Measurements from ENCODE around the gene HTR2B. TPM values are rescaled to one million over a fixed set of nuclear protein-coding genes. Genes with fewer than 3 reads are reported as not detected.

The HTR2B gene
- total and polyA plus RNA-seq, 10 donors, result 0.14 to 1.3 (median 0.51) TPM; not detected in 1

GRCh38 chr2:231094736-231095346, 30.0 kb downstream of the HTR2B start:
- Histone ChIP-seq H3K27me3 (replicated peaks in 1 of 7) (no peaks in the 10 kb centered on the region), H3K4me3 (no peak overlapping the region), H3K4me1 (no peaks in the 10 kb centered on the region), H3K27ac (no peak overlapping the region), H3K9me3 (peaks cover 9 to 38% (median 21%) of the 10 kb centered on the region in 8 donors), H3K36me3 (peaks cover 3 to 99% (median 43%) of the 10 kb centered on the region in 6 donors)
- intact Hi-C loops (cut with DNase I; ENCODE audit: low total_unique reads), result no loop called here
- no peak for TF ChIP-seq POLR2AphosphoS5 (IDR thresholded peaks at IDR 0.05)
- TF ChIP-seq, protein P1, sequence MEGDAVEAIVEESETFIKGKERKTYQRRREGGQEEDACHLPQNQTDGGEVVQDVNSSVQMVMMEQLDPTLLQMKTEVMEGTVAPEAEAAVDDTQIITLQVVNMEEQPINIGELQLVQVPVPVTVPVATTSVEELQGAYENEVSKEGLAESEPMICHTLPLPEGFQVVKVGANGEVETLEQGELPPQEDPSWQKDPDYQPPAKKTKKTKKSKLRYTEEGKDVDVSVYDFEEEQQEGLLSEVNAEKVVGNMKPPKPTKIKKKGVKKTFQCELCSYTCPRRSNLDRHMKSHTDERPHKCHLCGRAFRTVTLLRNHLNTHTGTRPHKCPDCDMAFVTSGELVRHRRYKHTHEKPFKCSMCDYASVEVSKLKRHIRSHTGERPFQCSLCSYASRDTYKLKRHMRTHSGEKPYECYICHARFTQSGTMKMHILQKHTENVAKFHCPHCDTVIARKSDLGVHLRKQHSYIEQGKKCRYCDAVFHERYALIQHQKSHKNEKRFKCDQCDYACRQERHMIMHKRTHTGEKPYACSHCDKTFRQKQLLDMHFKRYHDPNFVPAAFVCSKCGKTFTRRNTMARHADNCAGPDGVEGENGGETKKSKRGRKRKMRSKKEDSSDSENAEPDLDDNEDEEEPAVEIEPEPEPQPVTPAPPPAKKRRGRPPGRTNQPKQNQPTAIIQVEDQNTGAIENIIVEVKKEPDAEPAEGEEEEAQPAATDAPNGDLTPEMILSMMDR (IDR thresholded peaks at IDR 0.05 in 8 of 11, conservative IDR thresholded peaks at IDR 0.05 in 3 of 11), result no peak
- TF ChIP-seq POLR2A (IDR thresholded peaks at IDR 0.05), result no peak
- no peak for DNase-seq
- WGBS, 5 donors, result 91 to 97% (median 96%) methylated on average over 4 of the region's 4 CpGs

DNA sequence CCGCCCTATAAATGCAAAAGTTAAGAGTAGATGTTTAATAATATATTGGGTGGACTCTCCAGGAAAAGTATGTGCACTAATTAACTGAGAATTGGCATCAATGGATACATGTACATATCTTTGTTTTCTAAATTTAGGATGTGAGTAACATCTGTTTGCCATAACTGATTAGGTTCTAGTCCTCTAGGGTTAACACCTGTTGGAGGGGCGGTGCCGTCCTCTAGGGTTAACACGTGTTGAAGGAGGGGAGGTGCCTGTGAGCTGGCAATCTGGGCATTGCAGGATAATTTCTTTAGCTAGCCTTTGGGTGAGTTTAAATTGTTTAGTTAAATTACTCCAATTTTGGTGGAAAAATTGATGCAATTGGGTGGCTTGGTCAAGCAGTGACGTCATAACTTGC, 30.9 kb downstream of the HTR2B start:
- no peak overlapping the region for H3K27ac ChIP-seq
- peaks cover under 1 to 29% (median 12%) of the 10 kb centered on the region in 8 donors for H3K9me3 ChIP-seq
- H3K36me3 ChIP-seq, result peaks cover 3 to 99% (median 43%) of the 10 kb centered on the region in 6 donors
- TF ChIP-seq POLR2A (IDR thresholded peaks at IDR 0.05) (no peak), POLR2AphosphoS5 (IDR thresholded peaks at IDR 0.05) (no peak)
- TF ChIP-seq, protein P1 (IDR thresholded peaks at IDR 0.05 in 8 of 11, conservative IDR thresholded peaks at IDR 0.05 in 3 of 11), result no peak
- no peaks in the 10 kb centered on the region for H3K27me3 ChIP-seq (replicated peaks in 1 of 7)
- DNase-seq, result no peak
- 91 to 99% (median 97%) methylated on average over 5 of the region's 5 CpGs for WGBS, 5 donors
- no peaks in the 10 kb centered on the region for H3K4me1 ChIP-seq
- no peak overlapping the region for H3K4me3 ChIP-seq
- intact Hi-C loops (cut with DNase I; ENCODE audit: low total_unique reads), result no loop called here

DNA sequence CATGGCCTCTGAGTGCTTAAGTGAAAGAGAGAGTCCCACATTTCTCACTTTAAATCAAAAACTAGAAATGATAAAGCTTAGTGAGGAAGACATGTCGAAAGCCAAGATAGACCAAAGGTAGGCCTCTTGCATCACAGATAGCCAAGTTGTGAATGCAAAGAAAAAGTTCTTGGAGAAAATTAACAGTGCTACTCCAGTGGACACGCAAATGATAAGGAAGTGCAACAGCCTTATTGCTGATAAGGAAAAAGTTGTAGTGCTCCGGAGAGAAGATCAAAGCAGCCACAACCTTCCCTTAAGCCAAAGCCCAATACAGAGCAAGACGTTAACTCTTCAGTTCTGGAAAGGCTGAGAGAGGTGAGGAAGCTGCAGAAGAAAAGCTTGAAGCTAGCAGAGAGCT, 36.1 kb downstream of the HTR2B start:
- H3K4me1 ChIP-seq, result no peaks in the 10 kb centered on the region
- peaks cover 5 to 100% (median 66%) of the 10 kb centered on the region in 6 donors for H3K36me3 ChIP-seq
- no peaks in the 10 kb centered on the region for H3K9me3 ChIP-seq
- no peak for TF ChIP-seq POLR2A (IDR thresholded peaks at IDR 0.05)
- no peak overlapping the region for H3K4me3 ChIP-seq
- intact Hi-C loops (cut with DNase I; ENCODE audit: low total_unique reads), result no loop called here
- WGBS, 5 donors, result 86 to 93% (median 90%) methylated on average over 4 of the region's 4 CpGs
- no peaks in the 10 kb centered on the region for H3K27me3 ChIP-seq (replicated peaks in 1 of 7)
- DNase-seq, result no peak
- no peak overlapping the region for H3K27ac ChIP-seq

DNA sequence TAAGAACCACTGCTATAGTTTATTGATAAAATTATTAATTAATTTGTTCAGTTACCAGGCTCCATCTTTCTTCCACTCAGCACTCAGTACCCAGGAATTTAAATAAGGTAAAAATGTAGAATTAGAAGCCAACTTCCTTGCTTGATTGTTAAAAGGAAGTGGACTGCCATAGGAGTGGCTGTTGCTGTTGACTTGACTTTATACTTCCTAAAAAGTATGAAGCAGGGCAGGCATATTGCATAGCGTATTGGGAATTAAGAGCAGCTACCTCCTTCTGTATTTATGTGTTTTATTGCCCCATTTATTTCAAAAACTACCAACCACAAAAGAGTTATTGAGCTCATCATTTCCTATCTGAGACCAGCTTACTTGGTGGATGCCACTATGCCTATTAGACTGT, 40.3 kb downstream of the HTR2B start:
- TF ChIP-seq POLR2A (IDR thresholded peaks at IDR 0.05), result no peak
- TF ChIP-seq, protein P1 (IDR thresholded peaks at IDR 0.05 in 8 of 11, conservative IDR thresholded peaks at IDR 0.05 in 3 of 11), result no peak
- TF ChIP-seq POLR2AphosphoS5 (IDR thresholded peaks at IDR 0.05), result no peak
- no peak for DNase-seq
- 58 to 86% (median 73%) methylated on average over 1 of the region's 1 CpG for WGBS, 5 donors
- Histone ChIP-seq H3K27me3 (replicated peaks in 1 of 7) (no peaks in the 10 kb centered on the region), H3K4me3 (no peak overlapping the region), H3K27ac (no peak overlapping the region), H3K4me1 (no peaks in the 10 kb centered on the region), H3K36me3 (peaks cover 14 to 100% (median 98%) of the 10 kb centered on the region in 6 donors), H3K9me3 (no peaks in the 10 kb centered on the region)
- intact Hi-C loops (cut with DNase I; ENCODE audit: low total_unique reads), result no loop called here

Measured in spleen (tissue), 11 donors.